HepG2 (cell line): Measurements from ENCODE around the gene TSSK3. TPM values are rescaled to one million over a fixed set of nuclear protein-coding genes. Genes with fewer than 3 reads are reported as not detected.

Experiments used
- FOXA1 ChIP-seq, 2 experiments: fragments of 450-650 bp in 1 of 2; sonication (generic) in 1 of 2; formaldehyde crosslinking in 1 of 2; IDR thresholded peaks; 2 replicates each; pipeline versions ENCODE4 v1.4.0 to v1.6.1; 2016 to 2020; ENCODE audit warnings: missing genetic modification reagents in 1 of 2
- HOXA9 ChIP-seq: sonication (generic); formaldehyde crosslinking; IDR thresholded peaks from 2 replicates; pipeline ENCODE4 v1.8.1; 2022; ENCODE audit warnings: missing genetic modification reagents, mild to moderate bottlenecking, moderate library complexity, borderline replicate concordance
- ISL2 ChIP-seq: sonication (generic); formaldehyde crosslinking; IDR thresholded peaks from 2 replicates; pipeline ENCODE4 v1.5.0; 2020; ENCODE audit warnings: missing genetic modification reagents
- KAT7 ChIP-seq: IDR thresholded peaks from 2 replicates; pipeline ENCODE4 v1.6.1; 2018; ENCODE audit warnings: borderline replicate concordance, missing compliant biosample characterization
- MBNL3 ChIP-seq: fragments of 250-450 bp; sonication (Bioruptor Pico); conservative IDR thresholded peaks from 2 replicates; pipeline ENCODE4 v1.8.0; 2022; ENCODE audit warnings: mild to moderate bottlenecking, inconsistent platforms
- MXI1 ChIP-seq: IDR thresholded peaks from 3 replicates; pipeline ENCODE4 v1.6.1; 2012; ENCODE audit warnings: low read depth, low read length, inconsistent platforms, borderline replicate concordance
- NCOR1 ChIP-seq: fragments of 200-600 bp; sonication (generic); IDR thresholded peaks from 2 replicates; pipeline ENCODE4 v1.7.0; 2017; ENCODE audit warnings: antibody characterized with exemption, low read length, borderline replicate concordance
- PCBP1 ChIP-seq: fragments of 200-400 bp; formaldehyde crosslinking; IDR thresholded peaks from 2 replicates; pipeline ENCODE4 v1.6.1; 2017; ENCODE audit warnings: mild to moderate bottlenecking, low read depth, low read length, borderline replicate concordance
- RFXAP ChIP-seq: sonication (generic); formaldehyde crosslinking; IDR thresholded peaks from 2 replicates; pipeline ENCODE4 v1.4.0; 2020; ENCODE audit warnings: missing genetic modification reagents, borderline replicate concordance
- SRSF9 ChIP-seq: fragments of 200-400 bp; formaldehyde crosslinking; IDR thresholded peaks from 2 replicates; pipeline ENCODE4 v1.6.1; 2018; ENCODE audit warnings: borderline replicate concordance, mild to moderate bottlenecking, low read depth, low read length; ENCODE audit not compliant: insufficient read depth, poor library complexity, severe bottlenecking
- SRY ChIP-seq: sonication (generic); formaldehyde crosslinking; IDR thresholded peaks from 2 replicates; pipeline ENCODE4 v1.8.0; 2022; ENCODE audit warnings: mild to moderate bottlenecking, missing genetic modification reagents
- TOPORS ChIP-seq: sonication (generic); formaldehyde crosslinking; IDR thresholded peaks from 2 replicates; pipeline ENCODE4 v1.8.0; 2023; ENCODE audit warnings: mild to moderate bottlenecking, missing genetic modification reagents
- ZNF160 ChIP-seq: sonication (generic); formaldehyde crosslinking; IDR thresholded peaks from 2 replicates; pipeline ENCODE4 v1.8.0; 2022; ENCODE audit warnings: mild to moderate bottlenecking, inconsistent platforms, missing genetic modification reagents
- ZNF431 ChIP-seq: sonication (generic); formaldehyde crosslinking; IDR thresholded peaks from 2 replicates; pipeline ENCODE4 v1.9.0; 2022; ENCODE audit warnings: missing genetic modification reagents, low read depth, mild to moderate bottlenecking, borderline replicate concordance
- ZNF558 ChIP-seq: sonication (generic); formaldehyde crosslinking; IDR thresholded peaks from 2 replicates; pipeline ENCODE4 v1.9.0; 2022; ENCODE audit warnings: mild to moderate bottlenecking, missing genetic modification reagents, borderline replicate concordance
- polyA plus RNA-seq, 8 experiments: library from polyadenylated mRNA; depleted of rRNA in 3 of 8; stranded (reverse) in 7 of 8; unstranded in 1 of 8; fragments of >200 nt; fragmentation: Illumina TruSeq in 4 of 8; extraction: Trizol in 4 of 8; gene quantifications; 2 replicates each; pipeline versions ENCODE4 v1.2.1 to v1.2.3, GENCODE V29; 2011 to 2016; ENCODE audit warnings: low read depth in 4 of 8, missing spikeins in 1 of 8, mixed read lengths in 1 of 8; ENCODE audit not compliant: insufficient read depth in 1 of 8
- total RNA-seq, 5 experiments: library from RNA; depleted of rRNA; stranded (reverse); fragments of >200 nt; fragmentation: Illumina TruSeq; extraction: Trizol; gene quantifications; 2 replicates each; pipeline ENCODE4 v1.2.3, GENCODE V29; 2016; ENCODE audit warnings: low read depth in 1 of 5
- TF ChIP-seq, protein P1 (sequence below): sonication (generic); formaldehyde crosslinking; IDR thresholded peaks from 2 replicates; pipeline ENCODE4 v1.5.0; 2020; ENCODE audit warnings: missing genetic modification reagents
- TF ChIP-seq, protein P2 (sequence below): sonication (generic); formaldehyde crosslinking; IDR thresholded peaks from 2 replicates; pipeline ENCODE4 v1.5.0; 2020; ENCODE audit warnings: missing genetic modification reagents
- TF ChIP-seq, protein P3 (sequence below): sonication (generic); formaldehyde crosslinking; IDR thresholded peaks from 2 replicates; pipeline ENCODE4 v1.5.0; 2020; ENCODE audit warnings: missing genetic modification reagents, mild to moderate bottlenecking, borderline replicate concordance

TSSK3 gene
- total and polyA plus RNA-seq, 2 of the 13 experiments (the other 11 are each of a cell fraction or from before 2014, with no cell fraction given): 1.0 to 1.1 TPM

DNA sequence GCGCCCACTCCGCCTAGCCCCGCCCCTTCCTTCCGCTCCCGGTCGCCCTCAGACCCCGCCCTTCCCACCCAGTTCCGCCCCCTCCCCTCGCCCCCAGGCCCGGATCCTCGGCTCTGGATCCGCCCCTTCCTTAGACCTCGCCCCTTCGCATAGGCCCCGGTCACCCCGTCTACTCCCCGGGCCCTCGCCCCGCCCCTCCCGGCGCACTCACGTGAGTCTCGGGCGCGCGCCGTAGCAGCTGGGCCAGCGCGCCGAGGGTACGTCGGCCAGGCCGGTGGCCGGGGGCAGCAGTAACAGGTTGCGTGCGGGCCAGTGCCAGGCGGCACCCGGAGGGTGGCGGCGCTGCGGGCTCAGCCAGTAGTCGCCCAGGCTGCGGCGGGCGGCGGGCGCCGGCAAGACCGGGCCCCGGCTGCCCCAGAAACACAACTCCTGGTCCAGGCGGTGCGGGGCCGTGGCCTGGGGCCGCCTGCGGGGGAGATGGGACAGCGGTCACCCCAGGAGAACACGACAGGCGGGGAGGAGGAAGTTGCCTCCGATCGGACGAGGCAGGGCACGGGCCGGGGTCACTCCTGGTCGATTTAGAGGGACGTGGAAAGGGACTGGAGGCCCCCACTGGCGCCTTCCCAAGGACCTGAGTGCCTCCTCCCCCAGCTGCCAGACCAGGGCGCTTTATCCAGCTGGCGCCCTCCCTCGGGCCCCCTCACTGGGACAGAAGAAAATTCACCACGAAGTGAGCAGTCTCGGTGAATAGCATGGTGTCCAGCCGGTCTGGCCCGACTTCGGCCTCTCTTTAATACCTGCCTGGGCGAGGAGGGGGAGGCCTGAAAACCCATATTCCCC, 10.7 kb upstream of the TSSK3 start (continued):
- TF ChIP-seq TOPORS (CRISPR knock-in tag): peak; percentile 86
- TF ChIP-seq MBNL3 (CRISPR knock-in tag): no peak
- no peak for TF ChIP-seq HOXA9 (CRISPR knock-in tag)
- TF ChIP-seq NCOR1: 0 out of 2 replicates have a peak, but pooled peaks have one; percentile 26
- TF ChIP-seq, protein P1, sequence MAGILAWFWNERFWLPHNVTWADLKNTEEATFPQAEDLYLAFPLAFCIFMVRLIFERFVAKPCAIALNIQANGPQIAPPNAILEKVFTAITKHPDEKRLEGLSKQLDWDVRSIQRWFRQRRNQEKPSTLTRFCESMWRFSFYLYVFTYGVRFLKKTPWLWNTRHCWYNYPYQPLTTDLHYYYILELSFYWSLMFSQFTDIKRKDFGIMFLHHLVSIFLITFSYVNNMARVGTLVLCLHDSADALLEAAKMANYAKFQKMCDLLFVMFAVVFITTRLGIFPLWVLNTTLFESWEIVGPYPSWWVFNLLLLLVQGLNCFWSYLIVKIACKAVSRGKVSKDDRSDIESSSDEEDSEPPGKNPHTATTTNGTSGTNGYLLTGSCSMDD (CRISPR knock-in tag): no peak
- TF ChIP-seq, protein P2, sequence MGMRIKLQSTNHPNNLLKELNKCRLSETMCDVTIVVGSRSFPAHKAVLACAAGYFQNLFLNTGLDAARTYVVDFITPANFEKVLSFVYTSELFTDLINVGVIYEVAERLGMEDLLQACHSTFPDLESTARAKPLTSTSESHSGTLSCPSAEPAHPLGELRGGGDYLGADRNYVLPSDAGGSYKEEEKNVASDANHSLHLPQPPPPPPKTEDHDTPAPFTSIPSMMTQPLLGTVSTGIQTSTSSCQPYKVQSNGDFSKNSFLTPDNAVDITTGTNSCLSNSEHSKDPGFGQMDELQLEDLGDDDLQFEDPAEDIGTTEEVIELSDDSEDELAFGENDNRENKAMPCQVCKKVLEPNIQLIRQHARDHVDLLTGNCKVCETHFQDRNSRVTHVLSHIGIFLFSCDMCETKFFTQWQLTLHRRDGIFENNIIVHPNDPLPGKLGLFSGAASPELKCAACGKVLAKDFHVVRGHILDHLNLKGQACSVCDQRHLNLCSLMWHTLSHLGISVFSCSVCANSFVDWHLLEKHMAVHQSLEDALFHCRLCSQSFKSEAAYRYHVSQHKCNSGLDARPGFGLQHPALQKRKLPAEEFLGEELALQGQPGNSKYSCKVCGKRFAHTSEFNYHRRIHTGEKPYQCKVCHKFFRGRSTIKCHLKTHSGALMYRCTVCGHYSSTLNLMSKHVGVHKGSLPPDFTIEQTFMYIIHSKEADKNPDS: no peak
- TF ChIP-seq SRY: 0 out of 2 replicates have a peak, but pooled peaks have one; percentile 31
- TF ChIP-seq KAT7 (CRISPR knock-in tag): 0 out of 2 replicates have a peak, but pooled peaks have one; percentile 31
- TF ChIP-seq MXI1: peak; percentile 73; the same call in 1 of the 3 replicates
- TF ChIP-seq ZNF558 (CRISPR knock-in tag): no peak
- peak; percentile 27; the same call in 1 of the 2 replicates for TF ChIP-seq ISL2 (CRISPR knock-in tag)
- no peak for TF ChIP-seq RFXAP (CRISPR knock-in tag)
- peak; percentile 47; the same call in 1 of the 2 replicates for TF ChIP-seq ZNF431 (CRISPR knock-in tag)
- 0 out of 2 replicates have a peak, but pooled peaks have one; percentile 34 for TF ChIP-seq PCBP1
- TF ChIP-seq, protein P3, sequence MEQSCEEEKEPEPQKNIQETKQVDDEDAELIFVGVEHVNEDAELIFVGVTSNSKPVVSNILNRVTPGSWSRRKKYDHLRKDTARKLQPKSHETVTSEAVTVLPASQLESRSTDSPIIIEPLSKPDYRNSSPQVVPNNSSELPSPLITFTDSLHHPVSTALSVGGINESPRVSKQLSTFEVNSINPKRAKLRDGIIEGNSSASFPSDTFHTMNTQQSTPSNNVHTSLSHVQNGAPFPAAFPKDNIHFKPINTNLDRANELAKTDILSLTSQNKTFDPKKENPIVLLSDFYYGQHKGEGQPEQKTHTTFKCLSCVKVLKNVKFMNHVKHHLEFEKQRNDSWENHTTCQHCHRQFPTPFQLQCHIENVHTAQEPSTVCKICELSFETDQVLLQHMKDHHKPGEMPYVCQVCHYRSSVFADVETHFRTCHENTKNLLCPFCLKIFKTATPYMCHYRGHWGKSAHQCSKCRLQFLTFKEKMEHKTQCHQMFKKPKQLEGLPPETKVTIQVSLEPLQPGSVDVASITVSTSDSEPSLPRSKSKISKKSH (CRISPR knock-in tag): no peak
- TF ChIP-seq ZNF160: no peak
- TF ChIP-seq SRSF9: no peak
- no peak for TF ChIP-seq FOXA1 (IDR thresholded peaks at IDR 0.05)
- no peak for TF ChIP-seq FOXA1 (CRISPR knock-in tag; IDR thresholded peaks at IDR 0.05)
